CD14-positive monocyte (primary cell): ENCODE results near the gene PSMD9. TPM values are rescaled to one million over a fixed set of nuclear protein-coding genes. Genes with fewer than 3 reads are reported as not detected.

Experiments
- DNase-seq, 3 donors: peaks; one replicate each; pipeline ENCODE4 v3.0.0-alpha.2; 2011 to 2022
- H2AFZ ChIP-seq: 2 replicates; pipeline ENCODE4 v1.6.0; 2012; ENCODE audit warnings: mild to moderate bottlenecking, low read depth, low read length, inconsistent platforms; ENCODE audit not compliant: insufficient read depth, poor library complexity, severe bottlenecking
- H3K27ac ChIP-seq, 2 donors: 1 replicate in 1 of 2; 2 replicates in 1 of 2; pipeline ENCODE4 v1.5.1; 2012 to 2013; ENCODE audit warnings: low read length in 2 of 2, control low read depth in 1 of 2, inconsistent platforms in 1 of 2, low read depth in 1 of 2, mild to moderate bottlenecking in 1 of 2
- H3K27me3 ChIP-seq, 2 donors: one replicate each; pipeline versions ENCODE4 v1.6.0 to v1.6.1; 2011 to 2013; ENCODE audit warnings: low read length in 2 of 2; ENCODE audit not compliant: control insufficient read depth in 2 of 2, insufficient read depth in 2 of 2
- H3K36me3 ChIP-seq, 2 donors: replicated peaks in 1 of 2; 1 replicate in 1 of 2; 2 replicates in 1 of 2; pipeline versions ENCODE4 v1.5.1 to v1.6.1; 2012 to 2013; ENCODE audit warnings: low read length in 2 of 2, control low read depth in 1 of 2, inconsistent platforms in 1 of 2, mild to moderate bottlenecking in 1 of 2; ENCODE audit not compliant: insufficient read depth in 2 of 2, control insufficient read depth in 1 of 2
- H3K4me1 ChIP-seq, 2 donors: 1 replicate in 1 of 2; 2 replicates in 1 of 2; pipeline versions ENCODE4 v1.5.1 to v1.6.1; 2012 to 2013; ENCODE audit warnings: low read length in 2 of 2, control low read depth in 1 of 2, inconsistent platforms in 1 of 2, mild to moderate bottlenecking in 1 of 2, moderate library complexity in 1 of 2; ENCODE audit not compliant: insufficient read depth in 2 of 2, control insufficient read depth in 1 of 2
- H3K4me2 ChIP-seq: replicated peaks from 2 replicates; pipeline ENCODE3; 2012; ENCODE audit warnings: low read length, moderate library complexity, mild to moderate bottlenecking; ENCODE audit not compliant: poor library complexity, severe bottlenecking; ENCODE audit errors: extremely low read depth
- H3K4me3 ChIP-seq, 3 experiments: fragments of 200-600 bp in 1 of 3; sonication (generic) in 1 of 3; replicated peaks in 1 of 3; 1 replicate in 2 of 3; 2 replicates in 1 of 3; pipeline ENCODE4 v1.5.1; 2011 to 2013; ENCODE audit warnings: low read length in 3 of 3, mild to moderate bottlenecking in 3 of 3, control low read depth in 2 of 3, low read depth in 2 of 3, inconsistent platforms in 1 of 3, moderate library complexity in 1 of 3
- H3K79me2 ChIP-seq: 2 replicates; pipeline ENCODE4 v1.6.0; 2012; ENCODE audit warnings: mild to moderate bottlenecking, control low read depth, inconsistent platforms, low read length, moderate library complexity; ENCODE audit not compliant: insufficient read depth
- H3K9ac ChIP-seq: 2 replicates; pipeline ENCODE4 v1.6.0; 2017; ENCODE audit warnings: low read length, mild to moderate bottlenecking; ENCODE audit not compliant: insufficient read depth, poor library complexity, severe bottlenecking
- H3K9me3 ChIP-seq, 2 donors: replicated peaks in 1 of 2; 1 replicate in 1 of 2; 2 replicates in 1 of 2; pipeline versions ENCODE4 v1.5.1 to v1.6.1; 2012 to 2013; ENCODE audit warnings: low read length in 2 of 2, control low read depth in 1 of 2; ENCODE audit not compliant: control insufficient read depth in 1 of 2, insufficient read depth in 1 of 2
- H4K20me1 ChIP-seq: 2 replicates; pipeline ENCODE4 v1.6.0; 2012; ENCODE audit warnings: mild to moderate bottlenecking, low read length, control low read depth, moderate library complexity; ENCODE audit not compliant: insufficient read depth
- H3K27ac Mint-ChIP-seq, 7 donors: one replicate each; pipeline ENCODE4 v1.8.0; 2020; ENCODE audit warnings: mild to moderate bottlenecking in 7 of 7, mixed read lengths in 7 of 7, moderate library complexity in 6 of 7, inconsistent platforms in 2 of 7
- H3K27me3 Mint-ChIP-seq, 3 donors: one replicate each; pipeline ENCODE4 v1.8.0; 2021 to 2022; ENCODE audit warnings: low read depth in 3 of 3, mild to moderate bottlenecking in 3 of 3, mixed read lengths in 3 of 3, moderate library complexity in 3 of 3, inconsistent platforms in 1 of 3
- H3K36me3 Mint-ChIP-seq, 2 donors: one replicate each; pipeline ENCODE4 v1.8.0; 2020; ENCODE audit warnings: mixed read lengths in 2 of 2, inconsistent platforms in 1 of 2, mild to moderate bottlenecking in 1 of 2
- H3K4me1 Mint-ChIP-seq: one replicate; pipeline ENCODE4 v1.8.0; 2020; ENCODE audit warnings: mild to moderate bottlenecking, mixed read lengths
- H3K4me3 Mint-ChIP-seq, 2 donors: one replicate each; pipeline ENCODE4 v1.8.0; 2020; ENCODE audit warnings: mild to moderate bottlenecking in 2 of 2, mixed read lengths in 2 of 2, moderate library complexity in 1 of 2
- H3K9me3 Mint-ChIP-seq, 7 donors: one replicate each; pipeline ENCODE4 v1.8.0; 2020 to 2022; ENCODE audit warnings: mixed read lengths in 7 of 7, mild to moderate bottlenecking in 6 of 7, moderate library complexity in 6 of 7, inconsistent platforms in 2 of 7
- CTCF ChIP-seq: fragments of 200-600 bp; IDR thresholded peaks from one replicate; pipeline ENCODE4 v1.8.0; 2022; ENCODE audit warnings: antibody characterized with exemption, mild to moderate bottlenecking
- WGBS: methylation state at CpG from one replicate; pipeline ENCODE4 v1.1.5; 2013; ENCODE audit warnings: missing lambda C conversion rate; ENCODE audit not compliant: insufficient coverage; 5-methylcytosine and 5-hydroxymethylcytosine counted together
- intact Hi-C, 2 donors: fragments of 100-400 bp; cut with micrococcal nuclease; formaldehyde crosslinking; loops; one replicate each; pipeline versions ENCODE4 v1.15.0 to v1.15.1; 2023
- polyA plus RNA-seq, 3 donors: library from polyadenylated mRNA; depleted of rRNA in 1 of 3; unstranded in 2 of 3; stranded (reverse) in 1 of 3; fragments of 300-500 nt in 2 of 3; fragments of >200 nt in 1 of 3; fragmentation: Illumina TruSeq in 2 of 3; gene quantifications; 1 replicate in 2 of 3; 2 replicates in 1 of 3; pipeline ENCODE4 v1.2.3, GENCODE V29; 2012 to 2021
- small RNA-seq: library from RNA; depleted of rRNA; stranded (forward); fragments of <200 nt; gene quantifications from one replicate; pipeline ENCODE3, GENCODE V24; 2012; ENCODE audit warnings: low read depth; ENCODE audit not compliant: insufficient read length

PSMD9 gene
- polyA plus RNA-seq, 3 donors, result 89.6 to 135 (median 93.3) TPM

- Histone ChIP-seq H2AFZ (no peak overlapping the region), H3K9me3 (no peaks in the 10 kb centered on the region), H3K36me3 (no peaks in the 10 kb centered on the region), H3K4me3 (no peak overlapping the region), H3K9ac (no peak overlapping the region), H3K27ac (no peak overlapping the region), H3K27me3 (no peaks in the 10 kb centered on the region), H3K79me2 (no peaks in the 10 kb centered on the region), H3K4me2 (no peak overlapping the region), H4K20me1 (no peaks in the 10 kb centered on the region), H3K4me1 (peaks cover 23 to 28% of the 10 kb centered on the region in 2 donors)
- H3K27me3 Mint-ChIP-seq, result peaks cover 0 to 8% (median 1%) of the 10 kb centered on the region in 3 donors
- H3K27ac Mint-ChIP-seq, result peak overlapping the region in 1 of 7 donors; percentile 11
- 93% methylated on average over 3 of the region's 5 CpGs for WGBS
- intact Hi-C loops, result no loop called here
- no peaks in the 10 kb centered on the region for H3K36me3 Mint-ChIP-seq
- peaks cover 25% of the 10 kb centered on the region for H3K4me1 Mint-ChIP-seq
- TF ChIP-seq CTCF, result no peak
- no peak overlapping the region for H3K4me3 Mint-ChIP-seq
- no peak for DNase-seq
- H3K9me3 Mint-ChIP-seq, result peaks cover 0 to 1% (median 0%) of the 10 kb centered on the region in 7 donors
These were observed 78.4 kb downstream of the PSMD9 start for GRCh38 chr12:121966959-121967358.

Small RNAs within 50 kb of the gene (small RNA-seq; reads per million reads assigned to genes)
- gene AC069503.3, result not detected
- not detected for gene RF00017
- gene RNU7-170P, result not detected

Other genes starting within 250 kb of the PSMD9 start
- gene MORN3, start 219.1 kb upstream of the PSMD9 start, polyA plus RNA-seq, result under 1 TPM in 1 of 3 donors, not detected in 2; 0.17 TPM
- gene TMEM120B, start 176.0 kb upstream of the PSMD9 start, polyA plus RNA-seq, result 1 to 10 TPM in 2 of 3 donors, under 1 TPM in 1; 0.65 to 2.4 (median 1.1) TPM
- 10 to 100 TPM in 2 of 3 donors, 1 to 10 TPM in 1; 7.1 to 25.9 (median 13.6) TPM for gene RHOF, start 95.1 kb upstream of the PSMD9 start, polyA plus RNA-seq
- 1 to 10 TPM in 1 of 3 donors, under 1 TPM in 2; 0.28 to 9.0 (median 0.60) TPM for gene SETD1B, start 84.8 kb upstream of the PSMD9 start, polyA plus RNA-seq
- gene HPD, start 29.9 kb upstream of the PSMD9 start, polyA plus RNA-seq, result under 1 TPM in 2 of 3 donors, not detected in 1; 0.19 to 0.75 TPM
- gene CFAP251, start 29.8 kb downstream of the PSMD9 start, polyA plus RNA-seq, result under 1 TPM in 2 of 3 donors, not detected in 1; 0.08 to 0.17 TPM
- gene BCL7A, start 133.1 kb downstream of the PSMD9 start, polyA plus RNA-seq, result under 1 TPM; 0.34 to 0.79 (median 0.56) TPM
- 10 to 100 TPM in 1 of 3 donors, 1 to 10 TPM in 2; 4.5 to 44.8 (median 4.6) TPM for gene MLXIP, start 190.0 kb downstream of the PSMD9 start, polyA plus RNA-seq